NT2/D1 (cell line): ENCODE measurements around the gene FBXO42.

ENCODE experiments used
- SUZ12 ChIP-seq: IDR thresholded peaks from 2 replicates; pipeline ENCODE4 v1.6.1; 2011; ENCODE audit not compliant: insufficient read length, insufficient read depth; ENCODE audit errors: extremely low read depth
- YY1 ChIP-seq: IDR thresholded peaks from 2 replicates; pipeline ENCODE4 v1.6.1; 2011; ENCODE audit not compliant: insufficient read length, insufficient read depth
- ZNF274 ChIP-seq: IDR thresholded peaks from 2 replicates; pipeline ENCODE4 v1.6.1; 2011; ENCODE audit warnings: mild to moderate bottlenecking, low read depth, low read length

GRCh38 chr1:16298653-16299052, 53.6 kb downstream of the FBXO42 start:
- no peak for TF ChIP-seq YY1
- TF ChIP-seq SUZ12, result no peak
- TF ChIP-seq ZNF274, result no peak
